ENCODE measurements around the gene MCEE. TPM values are rescaled to one million over a fixed set of nuclear protein-coding genes. Genes with fewer than 3 reads are reported as not detected.

The MCEE gene
- total and polyA plus RNA-seq, 7 donors: 10.9 to 27.4 (median 16.3) TPM

GRCh38 chr2:71069376-71069775 is 60.7 kb downstream of the MCEE start:
- Histone ChIP-seq H3K4me1 (peaks cover 21% of the 10 kb centered on the region), H3K27ac (no peak overlapping the region), H3K4me3 (peak overlapping the region; percentile 78), H3K36me3 (ENCODE audit: insufficient read depth in 1 of 2, low read depth in 1 of 2) (peaks cover 6 to 36% of the 10 kb centered on the region in 2 donors), H3K27me3 (ENCODE audit: insufficient read depth in 3 of 3, low read length in 2 of 3) (no peaks in the 10 kb centered on the region), H3K9me3 (no peaks in the 10 kb centered on the region)
- intact Hi-C loops (cut with DNase I): loop anchor here in 1 of 2 donors (5.0 kb wide), 1 partner anchor 63 kb away; the partner anchor contains the start of genes MCEE and MPHOSPH10
- ATAC-seq (no peak), DNase-seq (no peak)
- 42 to 47% (median 45%) methylated on average over 5 of the region's 5 CpGs for WGBS, 3 donors
- TF ChIP-seq CTCF (IDR thresholded peaks at IDR 0.05): no peak

- Histone ChIP-seq H3K36me3 (ENCODE audit: insufficient read depth in 1 of 2, low read depth in 1 of 2) (peaks cover 2 to 27% of the 10 kb centered on the region in 2 donors), H3K9me3 (no peaks in the 10 kb centered on the region), H3K27me3 (ENCODE audit: insufficient read depth in 3 of 3, low read length in 2 of 3) (no peaks in the 10 kb centered on the region), H3K4me1 (peaks cover 21% of the 10 kb centered on the region), H3K27ac (peak within 1 kb of the TSS; percentile 95), H3K4me3 (peak within 1 kb of the TSS; percentile 78)
- DNase-seq: peak; percentile 97 to 99
- peak; percentile 96 to 97 (median 97) for ATAC-seq
- TF ChIP-seq CTCF (IDR thresholded peaks at IDR 0.05): no peak
- WGBS, 3 donors: 0% methylated on average over 61 to 66 of the region's 66 CpGs
- intact Hi-C loops (cut with DNase I): loop anchor here in 1 of 2 donors (5.0 kb wide), 1 partner anchor 64 kb away; the partner anchor contains the start of genes MCEE and MPHOSPH10
Measured at GRCh38 chr2:71068218-71069035, 61.6 kb downstream of the MCEE start, which contains the start of gene NAGK. TSS of gene NAGK (plus strand) at chr2:71068648. CDS start at chr2:71068684, 36 bp downstream.

GRCh38 chr2:71067567-71068217 is 62.3 kb downstream of the MCEE start:
- DNase-seq (no peak), ATAC-seq (peak; percentile 19 to 56 (median 34))
- Histone ChIP-seq H3K27me3 (ENCODE audit: insufficient read depth in 3 of 3, low read length in 2 of 3) (no peaks in the 10 kb centered on the region), H3K27ac (peak overlapping the region; percentile 95), H3K4me3 (peak overlapping the region; percentile 78), H3K36me3 (ENCODE audit: insufficient read depth in 1 of 2, low read depth in 1 of 2) (peaks cover 2 to 20% of the 10 kb centered on the region in 2 donors), H3K9me3 (no peaks in the 10 kb centered on the region), H3K4me1 (peaks cover 21% of the 10 kb centered on the region)
- WGBS, 3 donors: 3 to 4% (median 3%) methylated on average over 26 of the region's 26 CpGs
- TF ChIP-seq CTCF (IDR thresholded peaks at IDR 0.05): no peak
- intact Hi-C loops (cut with DNase I): loop anchor here in 1 of 2 donors (5.0 kb wide), 1 partner anchor 65 kb away; the partner anchor contains the start of genes MCEE and MPHOSPH10

DNA sequence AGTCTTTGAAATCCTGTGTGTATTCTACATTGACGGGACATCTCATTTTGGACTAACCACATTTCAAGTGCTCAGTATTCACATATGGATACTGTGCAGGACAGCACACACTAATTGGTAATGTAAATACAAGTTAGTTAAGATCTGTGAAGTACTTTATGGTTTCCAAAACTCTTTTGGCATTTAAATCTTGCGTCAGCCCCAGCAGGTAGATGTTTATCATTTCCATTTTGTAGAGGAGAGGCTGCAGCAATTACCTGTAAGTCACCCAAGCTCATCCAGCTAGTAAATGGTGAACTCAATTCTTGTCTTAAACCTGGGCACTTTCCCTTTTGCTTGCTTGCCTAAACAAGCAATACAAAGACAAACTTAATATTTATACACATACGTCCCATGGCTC is 63.2 kb downstream of the MCEE start:
- intact Hi-C loops (cut with DNase I): loop anchor here in 1 of 2 donors (5.0 kb wide), 1 partner anchor 65 kb away; the partner anchor contains the start of genes MCEE and MPHOSPH10
- Histone ChIP-seq H3K36me3 (ENCODE audit: insufficient read depth in 1 of 2, low read depth in 1 of 2) (peaks cover under 1 to 13% of the 10 kb centered on the region in 2 donors), H3K9me3 (no peaks in the 10 kb centered on the region), H3K4me3 (peak overlapping the region; percentile 78), H3K27ac (peak overlapping the region; percentile 95), H3K4me1 (peaks cover 21% of the 10 kb centered on the region), H3K27me3 (ENCODE audit: insufficient read depth in 3 of 3, low read length in 2 of 3) (no peaks in the 10 kb centered on the region)
- ATAC-seq (no peak), DNase-seq (no peak)
- TF ChIP-seq CTCF (IDR thresholded peaks at IDR 0.05): no peak
- 92 to 97% (median 93%) methylated on average over 3 of the region's 3 CpGs for WGBS, 3 donors

Data from psoas muscle (tissue), 8 donors.